Stomach (tissue), 9 donors: Measurements from ENCODE around the gene KRT76. TPM values are rescaled to one million over a fixed set of nuclear protein-coding genes. Genes with fewer than 3 reads are reported as not detected.

ENCODE experiments used
- DNase-seq, 2 donors: peaks; one replicate each; pipeline versions ENCODE4 v3.0.0 to v3.0.0-alpha.2; 2013 to 2019
- H3K27ac ChIP-seq, 5 donors: fragments of 200-600 bp in 4 of 5; sonication (generic) in 4 of 5; one replicate each; pipeline ENCODE4 v1.5.1; 2013 to 2019; ENCODE audit warnings: mild to moderate bottlenecking in 1 of 5, moderate library complexity in 1 of 5
- H3K27me3 ChIP-seq, 3 donors: fragments of 200-600 bp; sonication (generic); one replicate each; pipeline ENCODE4 v1.5.1; 2017 to 2019; ENCODE audit warnings: mixed run types in 1 of 3
- H3K36me3 ChIP-seq, 4 donors: fragments of 200-600 bp; sonication (generic); 1 replicate in 3 of 4; 2 replicates in 1 of 4; pipeline ENCODE4 v1.5.1; 2016 to 2019
- H3K4me1 ChIP-seq, 4 donors: fragments of 200-600 bp; sonication (generic); one replicate each; pipeline ENCODE4 v1.5.1; 2016 to 2019
- H3K4me3 ChIP-seq, 4 donors: fragments of 200-600 bp; sonication (generic) in 3 of 4; one replicate each; pipeline ENCODE4 v1.5.1; 2016 to 2019; ENCODE audit warnings: mild to moderate bottlenecking in 1 of 4
- H3K9me3 ChIP-seq, 4 donors: fragments of 200-600 bp; sonication (generic); one replicate each; pipeline ENCODE4 v1.5.1; 2016 to 2019
- EP300 ChIP-seq: sonication (generic); formaldehyde crosslinking; IDR thresholded peaks from one replicate; pipeline ENCODE4 v1.6.1; 2017; ENCODE audit warnings: antibody characterized with exemption
- POLR2A ChIP-seq, 4 donors: fragments of 450-650 bp; IDR thresholded peaks; one replicate each; pipeline ENCODE4 v1.6.1; 2016; ENCODE audit warnings: antibody characterized with exemption in 4 of 4, control low read depth in 2 of 4, mild to moderate bottlenecking in 1 of 4, moderate library complexity in 1 of 4
- POLR2AphosphoS5 ChIP-seq, 3 donors: sonication (generic); formaldehyde crosslinking; IDR thresholded peaks; one replicate each; pipeline ENCODE4 v1.6.1; 2016; ENCODE audit warnings: antibody characterized with exemption in 3 of 3
- WGBS, 5 donors: extraction: QIAGEN DNeasy Blood & Tissue Kit in 3 of 5; methylation state at CpG; one replicate each; pipeline versions ENCODE4 v1.1.5 to v1.1.7; 2013 to 2018; 5-methylcytosine and 5-hydroxymethylcytosine counted together
- intact Hi-C: fragments of 100-400 bp; cut with DNase I; formaldehyde crosslinking; loops from one replicate; pipeline ENCODE4 v1.15.1; 2023; ENCODE audit warnings: low total_unique reads
- polyA plus RNA-seq, 3 donors: library from polyadenylated mRNA; stranded (reverse); fragments of 200-250 nt; gene quantifications; one replicate each; pipeline ENCODE4 v1.2.3, GENCODE V29; 2013
- total RNA-seq, 5 donors: library from RNA; depleted of rRNA; stranded (reverse); fragments of >200 nt; gene quantifications; one replicate each; pipeline versions ENCODE4 v1.1.0 to v1.2.3, GENCODE V29; 2014 to 2016
- TF ChIP-seq, protein P1 (sequence below), 7 experiments: fragments of 450-650 bp in 4 of 7; fragments of 200-600 bp in 3 of 7; sonication (generic) in 3 of 7; IDR thresholded peaks; one replicate each; pipeline ENCODE4 v1.5.1; 2016 to 2019; ENCODE audit warnings: antibody characterized with exemption in 7 of 7, control low read depth in 2 of 7, mild to moderate bottlenecking in 1 of 7
- donor health status: healthy with polysubstance abuse.
- donor health status: Bipolar disorder and iron deficiency.
- donor health status: healthy.

The KRT76 gene
- total and polyA plus RNA-seq, 8 donors: not detected

DNA sequence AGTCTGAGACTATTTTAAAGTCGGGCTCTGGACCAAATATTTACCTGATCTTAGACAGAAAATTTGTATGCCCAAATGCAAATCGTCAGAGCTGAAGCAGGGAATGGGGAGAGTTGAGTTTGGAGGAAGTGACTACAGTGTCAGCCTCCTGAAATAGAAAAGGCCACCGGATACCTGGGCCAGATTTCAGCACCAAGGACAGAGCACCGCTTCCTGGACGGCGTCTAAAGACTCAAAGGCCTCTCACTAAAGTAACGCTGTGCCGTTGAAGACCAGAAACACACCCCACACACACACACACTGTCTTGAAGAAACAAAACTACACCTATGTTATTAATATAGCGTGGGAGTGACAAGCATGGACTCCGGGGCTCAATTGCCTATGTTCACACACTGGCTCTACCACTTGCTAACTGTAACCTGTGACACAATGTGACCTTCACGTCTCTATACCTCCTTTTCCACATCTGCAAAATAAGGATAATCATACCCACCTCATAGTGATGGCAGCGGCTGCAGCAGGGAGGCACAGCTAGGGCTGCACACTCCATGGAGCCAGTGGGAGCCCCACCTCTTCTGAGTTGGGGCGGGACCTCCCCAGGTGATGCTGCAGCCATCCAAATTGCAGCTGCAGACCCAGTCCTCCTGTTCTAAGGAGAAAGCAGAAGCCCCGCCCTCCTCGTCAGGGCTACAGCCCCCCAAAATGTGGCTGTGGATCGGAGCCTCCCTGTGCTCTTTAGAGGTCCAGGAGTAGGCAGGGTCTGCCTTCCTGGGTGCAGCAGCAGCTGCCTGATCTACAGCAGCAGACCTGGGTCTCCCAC, 35.6 kb downstream of the KRT76 start:
- Histone ChIP-seq H3K27me3 (peaks cover 0 to 53% (median 9%) of the 10 kb centered on the region in 3 donors), H3K4me3 (no peak overlapping the region), H3K9me3 (no peaks in the 10 kb centered on the region), H3K36me3 (no peaks in the 10 kb centered on the region), H3K27ac (no peak overlapping the region), H3K4me1 (no peaks in the 10 kb centered on the region)
- peak; percentile 47 to 90 for DNase-seq
- WGBS, 5 donors: 10 to 18% (median 17%) methylated on average over 13 to 16 of the region's 16 CpGs
- intact Hi-C loops: no loop called here
- TF ChIP-seq, protein P1, sequence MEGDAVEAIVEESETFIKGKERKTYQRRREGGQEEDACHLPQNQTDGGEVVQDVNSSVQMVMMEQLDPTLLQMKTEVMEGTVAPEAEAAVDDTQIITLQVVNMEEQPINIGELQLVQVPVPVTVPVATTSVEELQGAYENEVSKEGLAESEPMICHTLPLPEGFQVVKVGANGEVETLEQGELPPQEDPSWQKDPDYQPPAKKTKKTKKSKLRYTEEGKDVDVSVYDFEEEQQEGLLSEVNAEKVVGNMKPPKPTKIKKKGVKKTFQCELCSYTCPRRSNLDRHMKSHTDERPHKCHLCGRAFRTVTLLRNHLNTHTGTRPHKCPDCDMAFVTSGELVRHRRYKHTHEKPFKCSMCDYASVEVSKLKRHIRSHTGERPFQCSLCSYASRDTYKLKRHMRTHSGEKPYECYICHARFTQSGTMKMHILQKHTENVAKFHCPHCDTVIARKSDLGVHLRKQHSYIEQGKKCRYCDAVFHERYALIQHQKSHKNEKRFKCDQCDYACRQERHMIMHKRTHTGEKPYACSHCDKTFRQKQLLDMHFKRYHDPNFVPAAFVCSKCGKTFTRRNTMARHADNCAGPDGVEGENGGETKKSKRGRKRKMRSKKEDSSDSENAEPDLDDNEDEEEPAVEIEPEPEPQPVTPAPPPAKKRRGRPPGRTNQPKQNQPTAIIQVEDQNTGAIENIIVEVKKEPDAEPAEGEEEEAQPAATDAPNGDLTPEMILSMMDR (IDR thresholded peaks at IDR 0.05): no peak
- TF ChIP-seq EP300 (no peak), POLR2A (IDR thresholded peaks at IDR 0.05) (no peak), POLR2AphosphoS5 (IDR thresholded peaks at IDR 0.05) (no peak)

- no peak for DNase-seq
- no peak for TF ChIP-seq POLR2AphosphoS5 (IDR thresholded peaks at IDR 0.05)
- TF ChIP-seq POLR2A (IDR thresholded peaks at IDR 0.05): no peak
- TF ChIP-seq, protein P1 (IDR thresholded peaks at IDR 0.05): no peak
- no peak for TF ChIP-seq EP300
- H3K4me1 ChIP-seq: no peaks in the 10 kb centered on the region
- no peaks in the 10 kb centered on the region for H3K36me3 ChIP-seq
- intact Hi-C loops: no loop called here
- no peaks in the 10 kb centered on the region for H3K9me3 ChIP-seq
- peaks cover 0 to 55% (median 9%) of the 10 kb centered on the region in 3 donors for H3K27me3 ChIP-seq
- no peak overlapping the region for H3K4me3 ChIP-seq
- H3K27ac ChIP-seq: no peak overlapping the region
Observed at GRCh38 chr12:52740584-52740983, 36.6 kb downstream of the KRT76 start.

- no peaks in the 10 kb centered on the region for H3K4me1 ChIP-seq
- H3K36me3 ChIP-seq: no peaks in the 10 kb centered on the region
- no peak overlapping the region for H3K4me3 ChIP-seq
- DNase-seq: no peak
- H3K9me3 ChIP-seq: no peaks in the 10 kb centered on the region
- peaks cover 0 to 59% (median 9%) of the 10 kb centered on the region in 3 donors for H3K27me3 ChIP-seq
- intact Hi-C loops: no loop called here
- H3K27ac ChIP-seq: no peak overlapping the region
- TF ChIP-seq, protein P1 (IDR thresholded peaks at IDR 0.05): no peak
- TF ChIP-seq POLR2AphosphoS5 (IDR thresholded peaks at IDR 0.05) (no peak), EP300 (no peak), POLR2A (IDR thresholded peaks at IDR 0.05) (no peak)
Observed at GRCh38 chr12:52739963-52740362, 37.2 kb downstream of the KRT76 start.

DNA sequence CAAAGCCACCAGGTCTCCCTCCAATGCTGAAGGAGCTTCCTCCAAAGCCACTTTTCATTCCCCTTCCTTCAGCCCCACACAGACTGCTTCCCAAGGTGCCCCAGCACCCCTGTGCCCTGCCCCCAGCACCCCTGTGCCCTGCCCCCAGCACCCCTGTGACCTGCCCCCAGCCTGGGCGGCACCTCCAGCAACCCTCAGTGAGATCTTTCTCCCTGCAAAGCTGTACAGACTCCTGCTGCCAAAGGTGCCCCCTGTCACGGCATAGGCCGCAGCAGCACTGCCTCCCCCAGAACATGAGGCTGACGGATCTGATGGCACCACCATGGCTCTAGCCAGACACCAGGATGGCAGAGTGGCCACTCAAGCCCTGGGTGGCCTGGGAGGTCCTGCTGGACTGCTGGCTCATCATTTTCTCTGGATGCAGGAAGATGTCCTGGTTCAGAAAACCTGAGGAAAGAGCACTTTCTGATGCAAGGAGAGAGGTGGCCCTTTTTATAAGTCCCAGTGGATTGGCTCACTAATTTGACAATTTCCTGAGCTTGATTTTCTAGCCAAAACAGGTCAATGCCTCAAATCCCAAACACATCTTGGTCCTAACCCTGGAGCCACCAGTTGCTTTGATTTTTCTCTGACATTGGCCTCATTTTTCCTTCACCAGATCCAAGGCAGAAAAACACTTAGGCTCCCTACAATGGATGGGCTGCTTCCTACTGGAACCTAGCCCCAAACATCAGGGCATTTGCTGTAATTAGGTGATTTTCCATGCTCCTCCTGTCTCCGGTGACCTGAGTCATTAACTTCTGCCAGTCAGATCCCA, 41.1 kb downstream of the KRT76 start:
- H3K36me3 ChIP-seq: no peaks in the 10 kb centered on the region
- H3K27ac ChIP-seq: no peak overlapping the region
- TF ChIP-seq, protein P1 (IDR thresholded peaks at IDR 0.05): no peak
- no peak for TF ChIP-seq POLR2A (IDR thresholded peaks at IDR 0.05)
- intact Hi-C loops: no loop called here
- H3K4me1 ChIP-seq: no peaks in the 10 kb centered on the region
- H3K9me3 ChIP-seq: no peaks in the 10 kb centered on the region
- WGBS, 5 donors: 68 to 76% (median 69%) methylated on average over 2 to 5 of the region's 5 CpGs
- no peak overlapping the region for H3K4me3 ChIP-seq
- DNase-seq: no peak
- H3K27me3 ChIP-seq: peaks cover 0 to 62% (median 3%) of the 10 kb centered on the region in 3 donors
